HepG2 (cell line): ENCODE data around the gene CALU. TPM values are rescaled to one million over a fixed set of nuclear protein-coding genes. Genes with fewer than 3 reads are reported as not detected.

Experiments
- FOXA3 ChIP-seq: IDR thresholded peaks from 2 replicates; pipeline ENCODE4 v1.6.1; 2016; ENCODE audit warnings: missing genetic modification reagents, missing compliant biosample characterization
- FOXO4 ChIP-seq: sonication (generic); formaldehyde crosslinking; conservative IDR thresholded peaks from 2 replicates; pipeline ENCODE4 v1.8.1; 2023; ENCODE audit warnings: missing genetic modification reagents
- IKZF5 ChIP-seq: IDR thresholded peaks from 2 replicates; pipeline ENCODE4 v1.6.1; 2018; ENCODE audit warnings: missing genetic modification reagents, mild to moderate bottlenecking, missing compliant biosample characterization
- MXD4 ChIP-seq: IDR thresholded peaks from 2 replicates; pipeline ENCODE4 v1.6.1; 2016; ENCODE audit warnings: mild to moderate bottlenecking, missing biosample characterization, missing genetic modification reagents
- NR0B2 ChIP-seq: sonication (generic); formaldehyde crosslinking; IDR thresholded peaks from 2 replicates; pipeline ENCODE4 v1.4.0; 2020; ENCODE audit warnings: mild to moderate bottlenecking, missing genetic modification reagents
- POGK ChIP-seq: sonication (generic); formaldehyde crosslinking; conservative IDR thresholded peaks from 2 replicates; pipeline ENCODE4 v1.8.0; 2022; ENCODE audit warnings: mild to moderate bottlenecking, moderate library complexity, missing genetic modification reagents
- SNAPC4 ChIP-seq: sonication (generic); formaldehyde crosslinking; IDR thresholded peaks from 2 replicates; pipeline ENCODE4 v1.4.0; 2020; ENCODE audit warnings: mild to moderate bottlenecking, missing genetic modification reagents
- ZFP91 ChIP-seq: sonication (generic); formaldehyde crosslinking; IDR thresholded peaks from 2 replicates; pipeline ENCODE4 v1.9.0; 2022; ENCODE audit warnings: missing genetic modification reagents, mild to moderate bottlenecking, borderline replicate concordance
- ZNF205 ChIP-seq: IDR thresholded peaks from 2 replicates; pipeline ENCODE4 v1.6.1; 2018; ENCODE audit warnings: missing biosample characterization, missing genetic modification reagents
- ZNF615 ChIP-seq: sonication (generic); formaldehyde crosslinking; IDR thresholded peaks from 2 replicates; pipeline ENCODE4 v1.5.0; 2020; ENCODE audit warnings: mild to moderate bottlenecking, missing genetic modification reagents, borderline replicate concordance
- polyA plus RNA-seq, 8 experiments: library from polyadenylated mRNA; depleted of rRNA in 3 of 8; stranded (reverse) in 7 of 8; unstranded in 1 of 8; fragments of >200 nt; fragmentation: Illumina TruSeq in 4 of 8; extraction: Trizol in 4 of 8; gene quantifications; 2 replicates each; pipeline versions ENCODE4 v1.2.1 to v1.2.3, GENCODE V29; 2011 to 2016; ENCODE audit warnings: low read depth in 4 of 8, missing spikeins in 1 of 8, mixed read lengths in 1 of 8; ENCODE audit not compliant: insufficient read depth in 1 of 8
- total RNA-seq, 5 experiments: library from RNA; depleted of rRNA; stranded (reverse); fragments of >200 nt; fragmentation: Illumina TruSeq; extraction: Trizol; gene quantifications; 2 replicates each; pipeline ENCODE4 v1.2.3, GENCODE V29; 2016; ENCODE audit warnings: low read depth in 1 of 5

The CALU gene
- total and polyA plus RNA-seq, 2 of the 13 experiments (the other 11 are each of a cell fraction or from before 2014, with no cell fraction given), result 198 to 252 TPM

GRCh38 chr7:128739048-128739962, at the start of gene CALU (continued):
- TF ChIP-seq ZNF615 (CRISPR knock-in tag) (0 out of 2 replicates have a peak, but pooled peaks have one; percentile 49), ZFP91 (peak; percentile 92), SNAPC4 (no peak; the same call in 1 of the 2 replicates), FOXO4 (CRISPR knock-in tag) (no peak), IKZF5 (peak; percentile 44; the same call in 1 of the 2 replicates), ZNF205 (CRISPR knock-in tag) (no peak), FOXA3 (CRISPR knock-in tag) (0 out of 2 replicates have a peak, but pooled peaks have one; percentile 11), NR0B2 (CRISPR knock-in tag) (peak; percentile 36; the same call in 1 of the 2 replicates), MXD4 (CRISPR knock-in tag) (peak; percentile 89), POGK (CRISPR knock-in tag) (no peak; the same call in 1 of the 2 replicates)
